ENCODE measurements around the gene GLYR1.
"Not testable (repeated sequence)": the region's sequence is repeated elsewhere in the genome, so short reads cannot be mapped to it uniquely, and the experiment has no call there.

Gene GLYR1

DNA sequence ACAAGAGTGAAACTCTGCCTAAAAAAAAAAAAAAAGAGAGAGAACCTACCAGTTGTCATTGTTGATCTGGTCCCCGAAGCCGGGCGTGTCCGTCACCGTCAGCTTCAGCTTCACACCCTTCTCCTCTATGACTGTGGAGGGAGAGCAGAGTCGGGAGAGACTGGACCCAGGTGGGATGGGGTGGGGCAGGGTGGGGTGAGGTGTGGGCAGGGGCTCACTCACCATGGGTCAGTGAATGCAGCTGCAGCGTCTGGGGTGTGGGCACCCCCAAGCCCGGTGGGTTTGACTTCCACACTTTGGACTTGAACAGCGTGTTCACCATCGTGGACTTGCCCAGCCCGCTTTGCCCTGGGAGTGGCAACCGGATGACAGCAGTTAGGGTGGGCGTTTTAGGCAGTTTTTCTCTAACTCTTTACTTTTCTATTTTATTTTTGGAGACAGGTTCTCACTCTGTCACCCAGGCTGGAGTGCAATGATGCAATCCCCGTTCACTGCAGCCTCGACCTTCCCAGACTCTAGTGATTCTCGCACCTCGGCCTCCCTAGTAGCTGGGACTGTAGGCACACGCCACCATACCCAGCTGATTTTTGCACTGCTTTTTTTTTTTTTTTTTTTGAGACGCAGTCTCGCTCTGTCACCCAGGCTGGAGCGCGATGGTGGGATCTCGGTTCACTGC is 61.2 kb downstream of the GLYR1 start:
- no peak for DNase-seq

GRCh38 chr16:4784444-4784987 is 62.6 kb downstream of the GLYR1 start:
- not testable (repeated sequence) for DNase-seq

- DNase-seq = no peak
Observed at GRCh38 chr16:4783951-4784336, 63.1 kb downstream of the GLYR1 start.

DNA sequence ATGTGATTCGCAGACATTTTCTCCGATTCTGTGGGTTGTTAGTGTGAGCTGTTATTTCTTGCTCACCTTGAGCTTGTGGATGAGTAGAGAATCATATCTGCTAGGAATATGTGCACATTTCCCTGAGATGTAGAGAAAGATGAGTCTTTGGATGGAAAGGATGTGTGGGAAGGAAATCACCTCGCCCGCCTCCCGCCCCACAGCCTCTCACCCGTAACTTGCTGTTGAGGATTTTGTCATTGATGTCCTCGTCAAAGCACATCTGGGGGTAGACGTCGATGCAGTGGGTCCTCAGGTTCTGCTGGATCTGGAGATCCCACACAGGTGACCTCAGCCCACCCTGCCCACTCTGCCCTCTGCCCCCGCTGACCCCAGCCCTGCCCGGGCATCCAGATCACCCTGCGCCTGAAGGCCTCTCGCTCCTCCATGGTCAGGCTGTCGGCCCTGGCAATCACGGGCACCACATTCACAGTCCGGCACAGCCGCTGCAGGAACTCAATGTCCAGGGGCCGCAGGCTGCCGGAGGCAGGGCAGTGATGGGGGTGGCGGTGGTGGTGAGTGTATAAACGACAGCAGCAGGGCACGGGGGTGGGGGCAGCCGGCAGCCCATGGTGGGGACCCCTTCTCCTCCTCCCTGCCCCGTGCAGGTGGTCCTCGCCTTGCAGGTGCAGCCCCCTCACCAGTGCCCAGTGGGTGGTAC is 63.7 kb downstream of the GLYR1 start:
- no peak for DNase-seq

DNA sequence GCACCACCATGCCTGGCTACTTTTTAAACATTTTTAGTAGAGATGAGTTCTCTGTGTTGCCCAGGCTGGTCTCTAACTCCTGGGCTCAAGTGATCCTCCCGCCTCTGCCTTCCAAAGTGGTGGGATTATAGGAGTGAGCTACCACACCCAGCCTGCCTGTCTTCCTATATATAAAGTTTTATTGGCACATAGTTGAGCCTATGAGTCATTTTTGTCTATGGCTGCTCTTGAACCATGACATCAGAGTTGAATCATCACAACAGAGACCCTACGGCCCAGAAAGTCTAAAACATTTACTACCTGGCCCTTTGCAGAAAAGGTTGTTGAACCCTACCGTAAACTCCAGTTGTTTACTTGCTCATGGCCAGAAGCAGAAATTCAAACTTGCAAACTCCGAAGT is 66.9 kb downstream of the GLYR1 start:
- DNase-seq = peak; percentile 45

GRCh38 chr16:4778050-4778392 is 69.1 kb downstream of the GLYR1 start:
- DNase-seq = no peak

- DNase-seq = no peak
Observed at GRCh38 chr16:4777339-4778049, 69.6 kb downstream of the GLYR1 start.

DNA sequence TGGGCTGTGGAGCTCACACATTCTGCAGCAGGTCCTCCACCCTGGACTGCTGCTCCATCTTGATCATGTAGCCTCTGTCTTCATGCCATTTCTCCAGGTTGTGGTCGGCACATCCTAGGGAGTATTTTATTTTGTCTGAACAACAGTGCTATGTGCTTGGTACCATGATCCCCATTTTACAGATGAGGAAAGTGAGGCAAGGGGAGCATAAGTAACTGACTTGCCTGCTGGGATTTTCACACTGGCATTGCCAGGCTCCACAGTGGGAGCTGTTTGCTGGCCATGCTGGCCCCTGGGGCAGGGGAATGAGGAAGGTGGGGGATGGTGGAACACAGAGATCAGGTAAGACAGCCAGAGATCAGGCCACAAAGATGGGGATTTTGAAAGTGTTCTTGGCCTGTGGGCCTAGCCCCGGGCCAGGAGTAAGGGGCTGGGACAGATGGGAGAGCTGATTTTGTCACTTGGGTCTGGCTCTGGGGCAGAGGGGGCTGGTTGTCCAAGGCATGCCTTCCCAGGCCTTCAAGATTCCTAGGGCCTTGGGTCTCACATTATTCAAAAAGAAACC is 70.9 kb downstream of the GLYR1 start:
- no peak for DNase-seq

- DNase-seq = no peak
Observed at GRCh38 chr16:4775005-4775404, 72.1 kb downstream of the GLYR1 start.

- DNase-seq = no peak
Observed at GRCh38 chr16:4772351-4772750, 74.7 kb downstream of the GLYR1 start.

GRCh38 chr16:4771646-4772045 is 75.4 kb downstream of the GLYR1 start:
- DNase-seq = no peak

DNA sequence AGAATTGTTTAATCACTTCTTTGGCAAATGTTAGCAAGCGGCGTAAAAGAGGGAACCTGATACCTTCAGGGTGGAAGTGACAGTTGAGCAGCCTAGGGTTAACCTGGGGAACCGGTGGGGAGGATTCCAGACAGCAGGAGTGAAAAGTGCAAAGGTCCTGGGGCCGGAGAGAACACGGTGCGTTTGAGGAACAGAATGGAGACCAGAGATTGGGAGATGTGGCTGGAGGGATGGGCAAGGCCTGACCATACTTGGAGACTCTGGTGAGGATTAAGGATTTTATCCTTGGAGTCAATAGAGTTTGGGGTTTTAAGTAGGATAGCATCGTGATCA is 77.8 kb downstream of the GLYR1 start:
- no peak for DNase-seq

DNA sequence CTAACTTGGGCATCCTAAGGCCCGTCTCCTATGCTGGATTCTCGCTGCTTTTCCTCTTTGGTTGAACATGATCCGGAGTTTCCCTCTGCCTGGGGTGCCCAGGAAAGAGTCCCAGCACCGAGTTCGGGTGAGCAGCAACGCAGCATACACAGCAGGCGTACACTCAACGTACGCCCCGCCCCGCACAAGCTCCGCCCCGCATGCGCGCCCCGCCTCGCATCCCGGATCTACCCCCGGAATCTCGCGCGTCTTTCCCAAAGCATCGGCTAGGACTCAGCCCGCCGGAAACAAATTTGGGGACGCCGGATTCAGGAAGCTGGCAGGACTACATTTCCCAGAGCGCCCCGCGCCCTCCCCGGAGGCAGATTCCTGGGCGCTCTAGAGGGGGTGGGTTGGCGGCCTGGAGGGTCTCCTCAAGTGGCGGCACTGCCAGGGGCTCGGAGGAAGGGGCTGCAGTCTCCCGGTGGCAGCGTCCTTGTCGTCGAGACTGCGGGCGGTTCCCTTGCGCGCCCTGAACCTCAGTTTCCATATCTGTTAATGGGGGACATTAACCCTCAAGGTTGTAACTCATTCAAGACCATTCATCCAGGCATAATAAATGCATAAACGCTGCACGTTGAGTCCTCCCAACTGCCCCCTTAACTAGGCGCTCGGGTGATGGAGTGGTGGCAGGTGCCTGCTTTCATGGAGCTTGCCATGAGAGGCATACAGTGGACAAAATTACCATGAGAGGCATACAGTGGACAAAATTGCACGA is 78.4 kb downstream of the GLYR1 start:
- DNase-seq = peak; percentile 95

DNA sequence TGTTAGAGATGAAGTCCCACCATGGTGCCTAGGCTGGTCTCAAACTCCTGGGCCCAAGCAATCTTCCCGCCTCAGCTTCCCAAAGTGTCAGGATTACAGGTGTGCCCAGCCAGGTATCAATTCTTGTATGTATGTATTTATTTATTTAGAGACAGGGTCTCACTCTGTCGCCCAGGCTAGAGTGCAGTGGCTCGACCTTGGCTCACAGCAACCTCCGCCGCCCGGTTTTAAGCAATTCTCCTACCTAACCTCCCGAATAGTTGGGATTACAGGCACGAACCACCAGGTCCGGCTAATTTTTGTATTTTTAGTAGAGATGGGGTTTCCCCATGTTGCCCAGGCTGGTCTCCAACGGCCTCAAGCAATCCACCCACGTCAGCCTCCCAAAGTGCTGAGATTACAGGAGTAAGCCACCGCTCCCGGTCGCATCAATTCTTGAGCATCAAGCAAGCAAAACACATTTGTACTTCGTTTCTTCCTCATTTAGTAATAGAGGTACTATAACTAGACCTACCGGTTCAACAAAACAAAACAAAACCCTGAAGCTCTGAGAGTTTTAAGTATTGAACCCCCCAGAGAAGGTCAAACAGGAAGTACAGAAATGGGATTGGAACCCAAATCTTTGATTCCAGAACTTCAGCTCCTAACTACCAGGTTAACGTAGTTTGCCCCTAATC is 79.1 kb downstream of the GLYR1 start:
- peak; percentile 41 for DNase-seq

- peak; percentile 94 for DNase-seq
Observed at GRCh38 chr16:4766875-4767628, 80.0 kb downstream of the GLYR1 start, which contains the start of gene ZNF500. TSS of gene ZNF500 (minus strand) at chr16:4767162. CDS start at chr16:4765978, 1,184 bp downstream.

- DNase-seq = no peak
Observed at GRCh38 chr16:4765511-4766474, 81.3 kb downstream of the GLYR1 start.

- DNase-seq = no peak
Observed at GRCh38 chr16:4763791-4764190, 83.3 kb downstream of the GLYR1 start.

DNA sequence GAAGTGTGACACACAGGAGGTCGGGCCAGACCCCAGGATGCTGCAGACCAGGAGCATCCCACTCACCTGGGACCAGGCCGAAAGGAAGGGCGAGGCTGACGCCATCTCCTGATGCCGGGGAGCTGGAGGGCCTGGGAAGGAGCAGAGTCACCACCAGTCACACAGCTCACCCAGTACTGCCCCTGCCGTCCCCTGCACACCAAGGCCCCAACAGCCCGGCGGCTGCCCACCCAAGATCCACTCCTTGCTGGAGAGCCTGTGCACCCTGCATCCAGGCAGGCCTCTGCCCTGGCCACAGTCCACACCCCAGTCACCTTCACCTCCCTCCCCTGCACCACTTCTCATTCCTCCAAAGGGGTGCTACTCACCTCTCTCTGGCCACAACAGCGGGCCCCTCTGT is 84.9 kb downstream of the GLYR1 start:
- DNase-seq = no peak

- no peak for DNase-seq
Observed at GRCh38 chr16:4760221-4760910, 86.7 kb downstream of the GLYR1 start.

- DNase-seq = no peak
Observed at GRCh38 chr16:4755687-4756086, 91.4 kb downstream of the GLYR1 start.
